Measurements from ENCODE around the gene SH3PXD2A. TPM values are rescaled to one million over a fixed set of nuclear protein-coding genes. Genes with fewer than 3 reads are reported as not detected.
A peak's percentile ranks its signal among the peaks of the same experiment; 100 is the strongest.

Gene SH3PXD2A
- total RNA-seq, 1 experiment from 2014 or later, result 9.7 TPM

DNA sequence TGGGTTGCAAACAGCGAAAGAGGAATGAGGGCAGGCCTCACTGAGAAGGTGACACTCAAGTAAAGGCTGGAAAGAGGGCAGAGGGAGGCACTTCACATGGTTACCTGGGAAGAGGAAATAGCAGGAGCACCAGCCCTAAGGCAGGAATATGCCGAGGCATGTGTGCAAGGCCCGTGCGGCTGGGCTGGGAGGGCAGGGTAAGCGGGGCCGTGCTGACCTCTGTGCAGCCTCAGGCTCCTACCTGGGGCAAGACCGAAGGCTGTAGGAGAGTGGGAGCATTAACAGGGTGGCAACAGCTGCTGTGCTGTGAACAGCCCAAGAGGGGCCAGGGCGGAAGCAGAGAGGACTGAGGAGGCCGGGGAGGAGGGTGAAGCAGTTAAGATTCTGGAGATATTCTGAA is 24.0 kb upstream of the SH3PXD2A start:
- DNase-seq (ENCODE audit: low read depth), result no peak

DNA sequence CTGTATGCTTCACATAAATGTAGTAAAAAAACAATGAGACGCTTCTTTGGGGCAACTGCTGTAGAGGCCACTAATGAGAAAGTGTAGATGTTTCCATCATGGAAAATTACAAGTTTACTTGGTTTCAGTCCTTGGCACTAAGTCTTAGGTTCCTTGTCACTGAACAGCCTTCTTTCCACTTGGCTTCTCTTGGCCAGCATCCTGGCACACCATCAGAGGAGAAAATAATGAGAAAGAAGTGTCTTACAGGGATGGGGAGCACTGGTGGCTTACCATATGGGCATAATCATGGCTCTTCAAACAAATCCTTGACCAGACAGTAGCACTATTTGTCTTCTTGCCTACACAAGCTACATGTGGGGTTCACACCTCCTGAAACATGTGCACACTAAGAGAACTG is 22.5 kb upstream of the SH3PXD2A start:
- no peak for DNase-seq (ENCODE audit: low read depth)

DNA sequence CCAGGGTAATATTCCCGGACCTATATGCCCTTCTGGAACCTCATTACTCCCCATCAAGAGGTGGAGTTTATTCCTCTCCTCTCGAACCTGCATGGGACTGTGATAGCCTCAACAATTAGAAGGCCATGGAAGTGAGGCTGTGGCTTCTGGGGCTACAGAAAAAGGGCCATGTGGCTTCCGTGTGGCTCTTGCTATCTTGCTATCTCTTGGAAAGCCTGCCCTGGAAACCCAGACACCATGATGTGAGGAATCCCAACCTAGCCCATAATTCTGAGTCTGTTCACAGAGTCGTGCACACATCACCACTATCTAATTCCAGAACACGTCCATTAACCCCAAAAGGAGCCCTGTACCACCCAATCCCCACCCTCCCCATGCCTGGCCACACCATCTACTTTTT is 20.8 kb upstream of the SH3PXD2A start:
- DNase-seq (ENCODE audit: low read depth), result no peak

DNA sequence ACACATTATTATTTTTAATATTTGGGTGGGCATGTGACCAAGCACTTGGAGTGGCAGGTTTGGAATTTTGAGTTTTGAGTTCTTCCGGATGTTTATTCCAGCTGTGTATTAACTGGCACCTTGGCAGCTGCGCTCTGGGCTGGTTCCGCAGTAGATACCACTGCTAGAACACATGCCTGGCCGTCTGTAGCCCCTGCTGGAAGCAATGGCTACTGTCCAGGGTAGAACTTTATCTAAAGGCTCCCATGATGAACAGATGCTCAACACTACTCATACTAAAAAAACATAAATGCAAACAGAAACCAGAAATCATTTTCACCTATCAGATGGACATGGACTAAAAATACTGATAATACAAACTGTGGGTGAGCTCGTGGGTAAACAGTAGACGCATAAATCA is 19.4 kb upstream of the SH3PXD2A start:
- DNase-seq (ENCODE audit: low read depth), result no peak

DNA sequence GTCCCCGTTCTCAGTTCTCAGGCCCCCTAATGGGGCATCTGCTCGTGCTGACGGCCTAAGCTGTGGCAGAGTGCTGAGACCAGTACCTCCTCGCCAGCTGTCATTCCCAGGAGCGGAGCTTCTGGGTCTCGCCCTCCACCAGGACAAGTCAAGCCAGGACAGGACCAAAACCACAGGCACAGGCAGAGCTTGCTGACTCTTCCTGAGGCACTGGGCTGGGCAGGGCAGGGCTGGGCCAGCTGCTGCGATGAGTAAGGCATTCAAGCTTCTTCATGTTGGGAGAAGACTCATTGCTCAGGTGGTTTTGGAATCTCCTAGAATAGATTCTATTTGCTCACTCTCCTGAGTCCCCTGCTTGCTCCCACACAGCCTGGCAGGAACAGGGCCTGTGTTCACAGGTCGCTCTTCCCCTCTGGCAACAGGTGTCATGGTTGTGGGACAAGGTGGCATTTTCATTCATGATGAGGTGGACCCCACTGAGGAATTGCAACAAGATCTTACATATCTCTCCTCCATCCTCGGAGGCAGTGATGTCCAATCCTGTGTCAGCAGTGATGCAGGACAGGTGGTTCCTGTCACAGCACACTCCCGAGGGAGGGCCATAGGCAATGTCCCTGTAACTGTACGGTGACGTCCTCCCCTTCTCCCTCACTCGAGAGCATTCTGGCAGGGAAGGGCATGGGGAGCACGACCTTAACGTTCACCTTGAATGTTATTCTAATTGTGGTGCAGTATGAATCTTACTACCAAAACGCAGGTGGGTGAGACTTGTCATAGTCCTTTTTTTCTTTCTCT is 17.0 kb upstream of the SH3PXD2A start:
- peak; percentile 90 for DNase-seq (ENCODE audit: low read depth)

DNA sequence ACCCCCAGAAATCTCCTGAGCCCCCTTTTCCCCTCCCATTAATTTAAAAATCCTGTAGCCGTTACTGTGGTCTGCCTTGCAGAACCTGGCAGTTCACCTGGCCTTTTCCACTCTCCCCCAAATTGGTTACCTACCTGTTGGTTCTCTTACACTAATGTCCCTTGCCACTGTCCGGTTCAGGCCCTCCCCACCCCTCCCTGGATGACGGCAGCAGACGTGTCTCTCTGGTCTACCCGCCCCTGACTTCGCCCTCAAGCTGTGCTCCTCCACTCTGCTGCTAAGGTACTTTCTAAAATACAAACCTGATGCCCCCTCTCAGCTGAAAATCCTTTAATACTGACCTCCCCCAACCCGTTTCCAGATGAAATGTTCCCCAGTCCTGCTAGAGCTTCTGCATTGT is 15.6 kb upstream of the SH3PXD2A start:
- DNase-seq (ENCODE audit: low read depth), result no peak

DNA sequence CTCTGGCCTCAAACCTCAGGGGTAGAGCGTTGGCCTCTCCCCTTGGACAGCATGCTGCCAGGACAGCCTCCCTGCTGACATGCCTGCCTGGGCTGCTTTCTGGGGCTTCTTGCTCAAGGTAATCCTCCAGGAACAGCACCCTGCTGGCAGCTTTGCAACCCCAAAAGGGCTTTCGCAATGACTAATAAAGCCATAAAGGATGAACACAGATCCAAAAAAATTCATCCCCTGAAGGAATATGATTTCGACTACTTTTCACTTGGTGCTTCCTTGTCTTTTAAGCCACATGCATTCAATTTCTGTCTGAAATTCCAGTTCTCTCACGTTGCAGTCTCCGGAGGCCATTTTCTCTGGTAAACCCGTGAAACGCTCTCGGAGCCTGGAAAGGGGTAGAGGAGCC is 15.1 kb upstream of the SH3PXD2A start:
- peak; percentile 92 for DNase-seq (ENCODE audit: low read depth)

DNA sequence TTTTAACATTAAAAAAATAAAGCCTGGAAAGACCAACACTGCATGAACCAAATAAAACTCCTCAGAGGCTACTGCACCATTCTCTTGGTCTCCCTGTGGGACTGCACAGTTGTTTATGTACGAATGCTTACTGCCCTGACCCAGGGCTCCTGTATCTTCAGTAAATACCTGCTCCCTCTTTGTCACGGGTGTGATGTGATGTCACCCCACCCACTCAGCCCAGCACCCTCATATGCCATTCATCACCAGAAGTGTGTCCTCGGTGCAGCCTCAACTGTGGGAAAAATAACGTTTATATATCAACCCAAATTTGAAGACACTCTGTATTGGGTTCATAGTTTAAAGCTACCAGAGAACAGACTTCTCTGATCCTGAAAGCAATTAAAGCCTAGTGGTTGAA is 14.0 kb upstream of the SH3PXD2A start:
- no peak for DNase-seq (ENCODE audit: low read depth)

DNA sequence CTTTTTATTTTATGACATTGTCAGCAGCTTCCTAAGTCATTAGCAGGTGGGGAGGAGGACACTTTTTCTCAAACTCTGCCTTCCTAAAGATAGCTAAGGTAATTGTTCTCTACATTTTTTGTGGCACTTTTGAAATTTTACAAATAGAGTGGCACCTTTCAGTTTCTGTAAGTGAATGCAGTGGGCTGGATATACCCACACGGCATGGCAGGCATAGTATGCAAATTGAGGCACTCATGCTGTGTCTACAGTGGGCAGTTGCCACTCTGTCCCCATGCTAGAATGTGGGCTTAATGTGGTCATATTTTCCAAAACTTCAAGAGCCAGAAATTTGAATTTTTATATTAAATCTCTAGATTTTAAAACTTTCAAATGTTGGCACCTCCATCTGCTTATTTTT is 12.8 kb upstream of the SH3PXD2A start:
- no peak for DNase-seq (ENCODE audit: low read depth)

DNA sequence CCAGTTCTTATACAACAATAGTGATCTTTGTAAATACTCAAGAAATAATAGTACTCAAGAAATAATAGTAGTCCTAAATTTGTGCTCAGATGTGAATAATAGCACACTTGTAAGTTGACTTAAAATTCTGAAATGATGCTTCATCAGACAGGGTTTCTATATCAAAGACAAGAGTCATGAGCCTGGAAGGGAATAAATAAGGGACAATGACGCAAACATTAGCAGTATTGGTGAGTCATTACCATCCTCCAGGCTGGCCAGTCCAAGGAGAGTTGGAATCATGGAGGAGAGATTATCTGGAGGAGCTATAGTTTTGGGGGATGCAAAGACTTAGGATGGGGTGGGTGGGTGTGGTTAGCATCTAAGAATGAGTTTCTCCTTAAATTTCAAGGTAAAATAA is 6.1 kb upstream of the SH3PXD2A start:
- DNase-seq (ENCODE audit: low read depth), result peak; percentile 73

DNA sequence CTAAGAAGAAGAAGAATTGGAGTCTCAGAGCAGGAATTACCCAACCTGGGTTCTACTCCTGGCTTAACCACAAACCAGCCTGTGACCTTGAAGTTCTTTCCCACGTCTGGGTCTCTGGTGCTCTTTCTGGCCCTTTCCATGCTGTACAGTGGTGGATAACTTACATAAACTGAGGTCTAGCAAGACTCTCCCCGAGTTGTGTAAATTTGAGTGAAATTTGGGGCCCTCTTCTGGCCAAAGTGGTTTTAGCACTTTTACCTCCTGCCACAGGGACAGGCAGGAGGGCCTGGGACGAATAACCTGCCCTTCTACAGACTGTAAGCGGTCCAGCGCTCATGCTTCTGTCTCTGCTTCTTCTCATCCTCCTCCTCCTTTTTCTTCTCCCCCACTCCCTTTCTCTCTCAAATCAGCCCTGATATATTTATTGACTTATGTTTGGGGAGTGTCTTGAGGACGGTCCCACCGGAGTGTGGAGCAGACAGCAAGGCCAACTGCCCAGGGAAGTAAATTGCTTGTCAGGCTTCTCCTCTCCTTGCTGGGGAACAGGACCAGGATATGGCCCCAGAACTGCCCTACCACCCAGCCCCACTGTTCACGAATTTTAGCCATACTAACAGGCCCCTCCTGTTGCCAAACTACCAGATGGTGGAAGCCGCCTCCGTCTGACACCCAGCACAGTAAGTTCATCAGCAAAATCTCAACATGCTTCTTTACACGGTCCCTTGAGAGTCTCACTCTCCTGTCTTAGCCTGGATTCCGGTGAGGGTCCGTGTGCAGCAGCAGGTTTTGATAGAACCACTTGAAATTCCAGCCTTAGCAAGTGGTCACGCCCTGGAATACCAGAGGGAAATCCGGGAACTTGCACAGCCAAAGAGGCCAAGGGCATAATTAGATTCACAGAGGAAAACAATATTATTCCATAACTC is 4.0 kb upstream of the SH3PXD2A start:
- DNase-seq (ENCODE audit: low read depth), result peak; percentile 71

DNA sequence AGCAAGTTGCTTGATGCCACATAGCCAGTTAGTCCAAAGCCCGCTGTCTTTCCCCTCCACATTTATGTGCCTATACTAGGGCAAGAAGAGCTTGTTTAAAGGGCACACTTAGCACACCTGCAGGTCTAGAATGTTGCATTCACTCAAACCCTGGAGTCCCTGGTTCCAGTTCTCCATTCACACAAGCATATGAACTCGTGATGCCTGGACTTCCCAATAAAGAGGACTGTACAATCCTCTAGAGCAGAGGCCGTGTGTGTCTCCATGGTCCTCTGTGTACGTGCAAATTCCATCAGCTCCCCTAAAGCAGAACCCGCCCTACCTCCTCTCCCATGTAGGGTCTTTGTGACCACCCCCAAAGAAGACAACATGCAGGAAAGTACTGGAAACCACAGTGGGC is 3.0 kb upstream of the SH3PXD2A start:
- DNase-seq (ENCODE audit: low read depth), result no peak

DNA sequence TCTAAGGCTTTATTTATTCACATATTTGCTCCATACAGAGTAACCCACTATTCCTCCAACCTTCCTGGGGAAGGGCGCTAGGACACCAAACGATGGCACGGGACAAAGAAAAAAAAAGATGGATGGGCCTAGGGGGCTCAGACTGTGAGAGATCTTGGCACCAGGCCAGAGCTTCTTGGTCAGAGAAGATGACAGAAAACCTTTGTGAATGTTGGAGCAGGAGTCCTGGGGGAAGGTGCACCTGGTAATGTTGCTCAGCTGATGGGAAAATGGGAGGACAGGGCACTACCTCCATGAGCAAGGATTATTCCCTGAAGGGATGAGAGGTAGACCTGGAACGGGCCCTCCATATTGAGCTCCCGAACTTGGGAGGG is 1.4 kb upstream of the SH3PXD2A start:
- no peak for DNase-seq (ENCODE audit: low read depth)

DNA sequence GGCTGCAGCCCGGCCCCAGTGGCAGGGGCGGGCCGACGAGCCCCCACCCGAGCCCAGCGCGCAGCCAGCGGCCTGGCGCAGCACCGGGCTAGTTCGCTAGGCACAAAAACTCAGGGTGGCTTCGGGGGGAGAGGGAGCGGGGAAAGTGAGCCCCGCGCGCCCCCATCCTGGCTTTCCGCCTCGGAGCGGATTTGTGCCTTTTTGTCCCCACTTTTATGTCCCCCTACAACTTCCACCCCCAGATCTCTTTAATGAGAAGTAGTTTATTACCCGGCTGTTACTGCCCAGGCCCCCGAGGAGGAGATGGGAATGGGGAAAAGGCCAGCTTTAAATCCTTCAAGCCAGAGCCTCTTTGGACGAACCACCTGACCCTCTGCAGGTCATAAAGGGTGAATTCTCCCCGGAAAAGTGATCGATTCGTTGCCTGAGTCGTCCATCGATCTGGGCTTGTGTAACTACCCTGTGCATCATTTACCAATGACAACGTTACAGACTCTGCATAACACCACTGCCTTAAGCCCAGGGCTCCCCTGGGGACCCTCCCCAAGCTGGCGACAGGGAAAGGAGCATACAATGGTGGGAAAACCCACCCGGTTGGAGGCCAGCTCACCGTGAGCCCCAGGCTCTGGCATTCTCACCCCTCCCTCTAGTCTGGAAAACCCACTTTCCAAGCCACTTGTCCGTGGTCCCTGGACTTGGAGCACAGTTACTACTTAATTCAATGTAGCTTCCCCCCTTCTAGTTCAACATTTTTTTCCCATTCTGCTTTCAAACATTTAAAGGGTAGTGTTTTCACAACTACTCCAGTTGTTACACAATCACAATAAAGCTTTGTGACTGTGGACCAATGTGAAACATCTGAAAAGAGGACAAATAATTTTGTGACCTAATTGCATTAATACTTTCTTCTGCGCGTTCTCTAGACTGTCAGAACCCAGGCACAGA is 748 bp upstream of the SH3PXD2A start:
- DNase-seq (ENCODE audit: low read depth), result no peak

DNA sequence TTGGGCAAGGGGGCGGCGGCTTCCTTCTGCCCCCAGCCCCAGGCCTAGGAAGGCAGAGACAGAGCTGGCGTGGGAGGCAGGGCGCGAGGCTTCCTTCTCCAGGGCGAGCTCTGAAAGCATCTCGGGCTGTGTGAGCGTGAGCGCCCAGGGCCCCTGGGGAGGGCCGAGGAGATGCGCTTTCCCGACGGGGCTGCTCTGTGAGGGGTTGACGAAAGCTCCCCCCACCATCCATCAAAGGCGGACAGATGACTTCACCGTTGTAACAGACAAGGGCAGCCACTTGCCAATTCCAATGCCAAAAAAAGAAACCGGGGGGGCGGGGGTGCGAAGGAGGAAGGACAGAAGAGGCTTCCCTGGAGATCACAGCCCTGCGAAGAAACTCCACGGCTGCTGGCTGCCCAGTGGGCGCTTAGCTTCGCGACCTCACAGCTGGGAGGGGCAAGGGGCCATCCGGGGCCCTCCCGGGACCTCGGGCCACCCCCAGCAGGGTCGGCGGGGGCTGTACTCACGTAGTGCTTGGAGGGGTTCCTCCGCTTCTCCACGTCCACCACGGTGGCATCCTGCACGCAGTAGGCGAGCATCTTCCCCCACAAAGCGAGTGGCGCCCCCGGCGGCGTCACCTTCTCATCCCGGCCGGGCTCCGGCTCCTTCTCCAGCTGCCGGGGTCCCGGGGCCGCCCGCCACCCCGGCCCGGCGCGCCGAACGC is 537 bp downstream of the SH3PXD2A start:
- DNase-seq (ENCODE audit: low read depth), result peak; percentile 80

DNA sequence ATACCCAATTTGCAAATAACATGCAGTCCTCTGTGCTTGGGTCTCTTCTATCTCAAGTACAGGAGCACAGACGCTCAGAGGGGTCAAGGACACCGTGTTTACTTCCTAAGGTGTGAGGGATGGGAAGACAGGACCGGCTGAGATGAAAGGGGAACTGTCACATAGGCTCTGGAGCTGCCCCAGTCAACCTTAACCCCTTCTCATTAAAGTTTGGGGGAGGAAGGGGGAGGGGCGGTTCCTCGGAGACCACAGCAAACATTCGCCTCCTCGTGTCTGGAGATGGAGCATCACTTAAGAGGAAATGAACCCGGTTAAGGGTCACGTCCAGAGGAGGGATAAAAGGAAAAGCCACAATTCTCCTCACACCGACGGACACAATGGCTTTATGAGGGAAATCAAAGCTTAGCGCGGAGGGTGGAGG is 1.1 kb downstream of the SH3PXD2A start:
- DNase-seq (ENCODE audit: low read depth), result peak; percentile 62

DNA sequence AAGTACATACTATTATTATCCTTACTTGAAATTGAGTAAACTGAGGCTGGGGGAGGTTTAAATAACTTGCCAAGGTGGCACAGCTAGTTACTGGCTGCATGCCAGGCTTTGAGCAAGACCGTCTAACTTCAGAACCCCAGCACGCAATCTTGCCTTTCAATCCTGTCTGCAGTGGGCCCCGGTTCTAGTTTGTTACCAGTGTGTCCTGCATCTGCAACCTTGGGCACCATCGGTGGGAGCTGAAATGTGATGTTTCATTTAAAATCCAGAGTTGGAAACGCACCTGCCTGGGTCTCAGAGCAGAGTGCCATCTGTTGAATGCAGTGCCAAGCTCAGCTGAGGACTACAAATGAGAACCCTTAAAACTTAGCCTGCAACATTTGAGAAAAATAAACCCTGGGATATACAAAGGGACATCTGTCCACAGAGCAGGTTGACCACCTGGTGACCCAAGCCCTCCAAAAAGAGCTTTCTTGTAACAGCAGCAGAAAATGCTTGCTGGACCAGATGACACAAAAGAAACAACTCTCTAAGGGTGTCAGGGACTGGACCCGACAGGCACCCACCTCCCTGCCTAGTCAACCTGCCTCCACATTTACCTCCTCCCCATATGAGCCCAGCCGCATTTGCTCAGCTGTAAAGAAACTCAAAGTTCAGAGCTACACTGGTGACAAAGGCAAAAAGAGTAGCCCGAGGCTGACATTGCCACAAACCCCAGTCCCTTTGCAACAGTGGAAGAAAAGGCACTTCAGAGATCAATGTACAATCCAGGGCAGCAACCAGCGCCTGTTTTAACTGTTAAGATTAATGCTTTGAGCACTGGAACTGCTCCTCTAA is 1.7 kb downstream of the SH3PXD2A start:
- peak; percentile 24 for DNase-seq (ENCODE audit: low read depth)

DNA sequence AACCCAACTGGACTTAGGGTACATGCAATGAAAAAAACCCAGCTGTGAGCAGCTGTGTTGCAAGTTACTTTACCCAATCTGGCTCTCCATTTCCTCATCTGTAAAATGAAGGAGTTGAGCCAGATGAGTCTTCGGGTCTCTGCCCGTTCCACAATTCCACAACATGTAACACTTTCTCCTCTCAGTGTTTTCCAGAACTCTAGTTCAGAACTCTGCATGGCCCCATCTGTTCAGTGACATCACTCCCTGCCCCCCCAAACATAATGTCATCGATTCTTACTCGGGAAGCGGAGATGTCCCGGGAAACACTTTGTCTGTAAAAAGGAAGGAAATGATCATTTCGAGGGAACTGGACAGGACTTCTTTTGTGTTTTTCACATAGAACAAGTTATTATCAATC is 2.5 kb downstream of the SH3PXD2A start:
- DNase-seq (ENCODE audit: low read depth), result peak; percentile 18

DNA sequence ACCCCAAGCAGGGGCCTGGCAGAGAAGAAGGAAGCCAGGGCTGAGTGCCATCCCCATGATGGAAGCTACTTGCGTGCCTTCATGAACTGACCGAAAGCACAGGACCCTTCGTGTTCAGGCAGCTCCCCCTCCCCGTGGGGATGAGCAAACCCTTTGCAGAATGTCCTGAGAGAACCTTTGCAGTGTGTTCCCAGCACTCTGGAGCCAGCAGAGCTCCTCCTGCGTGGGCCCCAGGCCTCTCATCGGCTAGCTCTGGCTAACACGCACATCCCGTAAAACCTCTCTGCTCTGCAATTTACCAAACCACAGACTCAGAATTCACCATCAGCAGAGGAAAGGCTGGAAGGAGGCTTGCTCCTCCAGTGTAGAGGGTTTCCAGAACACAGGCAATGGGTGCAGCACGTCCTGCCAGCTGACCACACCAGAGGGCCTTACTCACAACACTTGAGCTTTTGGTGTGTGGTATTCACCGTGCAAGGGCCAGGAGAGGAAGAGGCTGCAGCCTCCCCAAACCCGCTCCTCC is 3.1 kb downstream of the SH3PXD2A start:
- peak; percentile 94 for DNase-seq (ENCODE audit: low read depth)

DNA sequence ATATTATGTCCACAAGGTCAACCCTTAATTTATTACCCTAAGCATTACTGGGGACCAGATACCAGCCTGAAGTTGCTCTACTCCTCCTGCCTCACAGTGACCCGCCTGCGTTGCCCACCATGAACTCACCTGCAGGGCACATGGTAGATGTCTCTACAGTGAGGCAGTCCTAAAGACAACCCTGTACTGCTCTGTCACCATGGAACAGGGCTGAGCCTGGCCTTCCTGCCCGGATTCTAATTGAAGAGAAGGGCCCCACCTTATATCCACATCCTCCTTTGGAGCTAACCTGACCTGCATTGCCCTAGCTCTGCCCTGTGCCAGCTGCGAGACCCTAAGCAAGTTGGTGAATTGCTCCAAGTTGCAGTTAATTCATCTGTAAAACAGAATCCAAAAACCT is 4.1 kb downstream of the SH3PXD2A start:
- DNase-seq (ENCODE audit: low read depth), result no peak
